Inferior parietal cortex (tissue), 1 donor: ENCODE data around the gene ADCY3.
A peak's percentile ranks its signal among the peaks of the same experiment; 100 is the strongest.
"Not testable (repeated sequence)": the region's sequence is repeated elsewhere in the genome, so short reads cannot be mapped to it uniquely, and the experiment has no call there.

Experiments used
- DNase-seq: peaks from one replicate; pipeline ENCODE4 v3.0.0-alpha.2; 2016; ENCODE audit errors: extremely low spot score

ADCY3 gene

GRCh38 chr2:24845691-24846090 lies 74.3 kb downstream of the ADCY3 start:
- no peak for DNase-seq

DNA sequence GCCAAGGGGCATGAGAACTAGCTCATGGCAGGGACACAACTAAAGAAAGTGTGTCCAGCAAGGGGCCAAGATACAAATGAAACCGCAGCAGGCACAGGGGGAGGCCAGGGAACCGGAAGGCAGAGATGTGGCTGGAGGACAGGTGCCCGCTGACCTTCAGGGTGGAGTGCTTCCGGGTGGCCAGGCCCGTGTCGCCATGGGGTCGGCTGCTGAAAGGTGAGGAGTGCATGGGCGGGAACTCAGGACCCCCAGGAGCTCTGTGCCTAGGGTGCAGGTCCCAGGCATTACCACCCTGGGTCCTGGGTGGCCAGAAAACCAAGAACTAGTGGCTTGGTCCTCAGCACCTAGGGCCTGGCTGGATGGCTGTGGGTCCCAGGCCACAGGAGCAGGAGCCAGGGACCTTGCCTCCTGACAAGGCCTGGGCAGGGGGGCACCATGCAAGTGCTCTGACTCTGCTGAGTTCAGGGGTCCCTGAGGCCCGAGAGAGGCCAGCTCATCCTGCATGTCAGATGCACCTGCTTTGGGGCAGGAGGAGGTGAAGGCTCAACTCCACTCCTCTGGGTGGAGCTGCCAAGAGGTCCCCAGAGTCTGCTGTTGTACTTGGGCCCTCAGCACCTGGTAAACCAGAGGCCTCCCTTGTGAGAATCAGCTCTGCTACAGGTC lies 75.9 kb downstream of the ADCY3 start:
- DNase-seq, result no peak

GRCh38 chr2:24843330-24843860 lies 76.6 kb downstream of the ADCY3 start:
- no peak for DNase-seq

DNA sequence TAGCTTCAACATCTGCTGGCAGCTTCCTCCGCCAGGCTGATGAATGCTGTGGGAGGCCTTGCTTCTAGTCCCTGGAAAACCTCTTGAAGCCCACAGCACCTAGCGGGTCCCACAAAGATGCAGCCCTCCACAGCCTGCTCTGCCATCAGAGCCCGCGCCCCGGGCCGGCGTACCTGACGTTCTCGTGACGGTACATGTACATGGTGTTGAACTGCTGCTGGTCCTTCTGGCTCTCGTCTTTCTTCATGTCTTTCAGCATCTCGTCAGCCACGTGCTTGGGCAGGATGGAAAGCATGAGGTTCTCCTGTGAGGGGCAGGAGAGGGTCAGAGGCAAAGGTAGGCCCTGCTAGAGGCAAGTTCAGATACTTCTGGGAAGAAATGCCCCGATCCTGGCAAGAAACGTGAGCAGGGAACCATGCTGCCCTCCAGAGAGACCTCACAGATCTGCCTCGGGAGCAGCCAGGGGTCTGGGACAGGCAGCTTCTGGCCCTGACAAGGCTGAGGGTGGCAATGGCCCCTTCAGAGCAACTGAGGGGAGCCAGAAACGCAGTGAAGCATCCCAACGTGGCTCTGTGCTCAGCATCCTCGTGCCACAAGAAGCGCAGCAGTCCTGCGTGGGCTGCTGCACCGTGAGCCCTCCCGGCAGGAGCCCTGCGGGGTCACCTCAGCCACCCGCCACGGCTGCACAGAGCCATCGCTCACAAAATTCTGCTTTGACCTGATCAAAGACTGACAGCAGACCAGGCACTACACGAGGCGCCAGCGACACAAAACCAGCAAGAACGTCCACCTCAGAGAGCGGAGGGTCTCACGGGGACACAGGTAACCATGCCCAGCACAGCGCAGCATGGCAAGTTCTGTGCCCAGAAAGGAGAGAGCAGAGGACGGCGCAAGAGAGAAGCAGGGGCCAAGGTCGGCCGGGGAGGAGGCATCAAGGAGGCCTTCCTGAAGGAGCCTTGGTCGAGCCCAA lies 77.7 kb downstream of the ADCY3 start:
- DNase-seq, result no peak

- DNase-seq, result no peak
Measured at GRCh38 chr2:24840962-24841945, 78.8 kb downstream of the ADCY3 start.

- no peak for DNase-seq
Measured at GRCh38 chr2:24840164-24840869, 79.7 kb downstream of the ADCY3 start.

DNA sequence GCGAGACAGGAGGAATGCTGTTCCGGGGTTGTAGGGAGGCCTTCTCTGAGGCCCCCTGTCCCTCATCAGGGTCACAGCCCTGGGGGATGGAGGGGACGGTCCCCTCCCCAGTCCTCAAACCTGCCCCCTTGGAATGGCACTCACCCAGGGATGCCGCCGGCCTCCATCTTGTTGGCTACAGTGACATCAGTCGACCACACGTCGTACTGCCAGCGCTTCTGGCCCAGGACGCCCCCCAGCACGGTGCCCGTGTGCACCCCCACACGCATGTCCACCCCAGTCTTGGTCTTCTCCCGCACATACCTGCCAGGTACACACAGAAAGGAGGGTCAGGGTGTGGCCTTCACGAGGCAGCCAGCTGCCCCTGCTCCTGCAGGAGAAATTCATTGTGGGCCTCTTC lies 80.3 kb downstream of the ADCY3 start:
- DNase-seq, result no peak

DNA sequence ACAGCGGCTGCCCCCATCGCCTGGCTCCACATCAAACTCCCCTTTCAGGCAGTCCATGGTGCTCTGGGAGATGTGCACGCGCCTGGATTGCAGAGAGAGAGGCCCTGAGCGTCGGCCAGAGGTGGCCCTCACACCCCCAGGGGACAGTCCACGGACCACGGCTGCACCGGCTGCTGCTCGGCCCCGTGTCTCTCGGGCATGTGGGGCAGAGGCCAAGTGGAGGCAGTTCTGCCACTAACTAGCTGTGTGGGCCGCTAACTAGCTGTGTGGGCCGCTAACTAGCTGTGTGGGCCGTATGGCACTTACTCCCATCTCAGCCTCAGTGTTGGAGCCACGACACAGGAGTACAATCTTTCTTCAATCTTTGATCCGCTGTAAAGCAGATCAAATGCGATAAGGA lies 81.5 kb downstream of the ADCY3 start:
- DNase-seq, result no peak

DNA sequence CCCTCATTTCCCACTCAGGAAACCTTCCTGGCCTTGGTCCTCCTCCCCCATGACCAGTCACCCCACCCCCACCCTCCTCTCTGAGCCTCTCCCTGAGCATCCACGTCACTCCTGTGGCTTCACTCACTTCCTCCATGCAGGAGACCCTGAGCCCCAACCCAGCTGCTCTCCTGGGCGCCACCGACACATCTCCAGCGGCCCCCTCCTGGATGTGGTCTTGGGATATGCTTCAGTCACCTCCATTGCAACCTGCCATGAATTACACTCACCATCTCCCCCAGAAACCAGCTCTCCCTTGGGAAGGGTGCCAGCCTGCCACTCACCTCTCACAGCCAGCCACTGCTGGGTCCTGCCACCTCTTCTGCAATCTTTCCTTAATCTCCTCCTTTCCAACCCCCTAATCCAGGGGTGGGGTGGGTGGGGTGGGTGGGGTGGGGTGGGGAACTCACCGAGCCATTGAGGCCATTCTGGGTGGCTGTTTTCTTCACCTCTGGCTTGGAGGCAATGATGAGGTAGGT lies 82.0 kb downstream of the ADCY3 start:
- DNase-seq, result no peak

DNA sequence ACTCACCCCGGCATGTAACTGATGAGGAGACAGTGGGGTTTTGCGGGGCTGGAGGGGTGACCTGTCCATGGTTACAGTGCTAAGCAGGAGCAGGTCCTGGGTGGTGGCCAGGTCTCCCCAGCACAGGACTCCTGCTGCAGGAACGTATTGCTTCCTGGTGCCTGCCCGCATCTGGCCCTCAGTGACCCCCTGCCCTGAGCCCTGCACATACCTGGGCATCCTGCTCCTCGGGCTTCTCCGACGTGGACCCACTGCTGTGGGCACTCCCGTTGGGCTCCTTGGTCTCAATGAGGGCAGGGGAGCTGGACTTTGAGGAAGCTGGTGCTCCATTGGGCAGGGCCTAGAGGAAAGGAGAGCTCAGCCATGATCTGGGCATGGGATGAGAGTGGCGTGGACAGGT lies 83.3 kb downstream of the ADCY3 start:
- DNase-seq, result no peak

- DNase-seq, result no peak
Measured at GRCh38 chr2:24836206-24836605, 83.8 kb downstream of the ADCY3 start.

DNA sequence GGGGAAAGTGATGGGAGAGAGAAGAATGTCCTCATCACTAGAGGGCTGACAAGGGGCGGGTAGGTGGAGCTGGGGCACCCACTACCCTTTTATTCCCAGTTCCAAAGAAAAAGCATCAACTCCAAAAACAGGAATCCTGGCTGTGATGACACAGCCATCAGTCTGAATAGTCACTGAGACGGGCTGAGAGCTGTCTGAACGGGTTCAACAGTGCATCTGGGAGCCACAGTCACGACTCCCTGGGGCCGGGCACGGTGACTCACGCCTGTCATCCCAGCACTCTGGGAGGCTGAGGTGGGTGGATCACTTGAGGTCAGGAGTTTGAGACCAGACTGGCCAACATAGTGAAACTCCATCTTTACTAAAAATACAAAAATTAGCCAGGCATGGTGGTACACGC lies 84.6 kb downstream of the ADCY3 start:
- not testable (repeated sequence) for DNase-seq

GRCh38 chr2:24834733-24835395 lies 85.2 kb downstream of the ADCY3 start:
- no peak for DNase-seq

- DNase-seq, result no peak
Measured at GRCh38 chr2:24833821-24834732, 86.0 kb downstream of the ADCY3 start.

- no peak for DNase-seq
Measured at GRCh38 chr2:24832931-24833701, 86.9 kb downstream of the ADCY3 start.

- DNase-seq, result no peak
Measured at GRCh38 chr2:24832521-24832920, 87.5 kb downstream of the ADCY3 start.

DNA sequence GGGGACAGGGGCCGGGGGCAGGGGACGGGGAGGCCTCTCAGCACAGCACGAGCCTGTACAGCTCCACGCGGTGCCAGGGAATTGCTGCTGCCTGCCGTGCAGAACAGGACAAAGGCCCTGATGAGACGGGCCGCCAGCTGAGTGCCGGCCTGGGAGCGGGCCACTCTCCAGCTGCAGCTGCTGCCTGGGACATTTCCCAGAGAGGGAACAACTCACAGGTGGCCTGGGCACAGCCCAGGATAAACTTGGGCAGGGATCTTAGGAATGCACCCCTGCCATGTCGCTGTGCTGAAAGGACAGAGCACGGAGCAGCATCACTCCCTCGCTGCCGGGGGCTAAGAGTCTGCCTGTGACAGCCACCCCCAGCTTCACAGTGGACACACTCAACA lies 88.0 kb downstream of the ADCY3 start:
- DNase-seq, result peak; percentile 69
